HCT116 (cell line): ENCODE results near the gene LRRC47.

Experiments used
- ELF1 ChIP-seq: IDR thresholded peaks from 2 replicates; pipeline ENCODE4 v1.6.1; 2012; ENCODE audit warnings: low read depth, borderline replicate concordance
- EZH2 ChIP-seq: fragments of 200-600 bp; sonication (generic); IDR thresholded peaks from 2 replicates; pipeline ENCODE4 v1.6.1; 2017; ENCODE audit warnings: antibody characterized with exemption, mixed run types
- EZH2phosphoT487 ChIP-seq: fragments of 200-600 bp; IDR thresholded peaks from 2 replicates; pipeline ENCODE4 v1.6.1; 2018; ENCODE audit warnings: antibody characterized with exemption, borderline replicate concordance
- POLR2A ChIP-seq: IDR thresholded peaks from 2 replicates; pipeline ENCODE4 v1.7.0; 2011; ENCODE audit warnings: borderline replicate concordance; ENCODE audit not compliant: insufficient read depth, insufficient read length; ENCODE audit errors: extremely low read depth
- POLR2AphosphoS5 ChIP-seq: IDR thresholded peaks from 2 replicates; pipeline ENCODE4 v1.6.1; 2011; ENCODE audit warnings: mild to moderate bottlenecking, low read depth, low read length, moderate library complexity
- SRF ChIP-seq: IDR thresholded peaks from 2 replicates; pipeline ENCODE4 v1.6.1; 2012; ENCODE audit warnings: low read depth
- TF ChIP-seq, protein P1 (sequence below), 3 experiments: fragments of 200-600 bp in 1 of 3; sonication (generic) in 1 of 3; IDR thresholded peaks in 2 of 3; conservative IDR thresholded peaks in 1 of 3; 2 replicates each; pipeline ENCODE4 v1.5.1; 2012 to 2017; ENCODE audit warnings: low read depth in 2 of 3, low read length in 2 of 3, antibody characterized with exemption in 1 of 3, borderline replicate concordance in 1 of 3, control low read depth in 1 of 3, mild to moderate bottlenecking in 1 of 3, mixed read lengths in 1 of 3, mixed run types in 1 of 3, moderate library complexity in 1 of 3; ENCODE audit not compliant: insufficient read depth in 1 of 3

GRCh38 chr1:3753656-3754454, 42.4 kb downstream of the LRRC47 start:
- TF ChIP-seq, protein P1, sequence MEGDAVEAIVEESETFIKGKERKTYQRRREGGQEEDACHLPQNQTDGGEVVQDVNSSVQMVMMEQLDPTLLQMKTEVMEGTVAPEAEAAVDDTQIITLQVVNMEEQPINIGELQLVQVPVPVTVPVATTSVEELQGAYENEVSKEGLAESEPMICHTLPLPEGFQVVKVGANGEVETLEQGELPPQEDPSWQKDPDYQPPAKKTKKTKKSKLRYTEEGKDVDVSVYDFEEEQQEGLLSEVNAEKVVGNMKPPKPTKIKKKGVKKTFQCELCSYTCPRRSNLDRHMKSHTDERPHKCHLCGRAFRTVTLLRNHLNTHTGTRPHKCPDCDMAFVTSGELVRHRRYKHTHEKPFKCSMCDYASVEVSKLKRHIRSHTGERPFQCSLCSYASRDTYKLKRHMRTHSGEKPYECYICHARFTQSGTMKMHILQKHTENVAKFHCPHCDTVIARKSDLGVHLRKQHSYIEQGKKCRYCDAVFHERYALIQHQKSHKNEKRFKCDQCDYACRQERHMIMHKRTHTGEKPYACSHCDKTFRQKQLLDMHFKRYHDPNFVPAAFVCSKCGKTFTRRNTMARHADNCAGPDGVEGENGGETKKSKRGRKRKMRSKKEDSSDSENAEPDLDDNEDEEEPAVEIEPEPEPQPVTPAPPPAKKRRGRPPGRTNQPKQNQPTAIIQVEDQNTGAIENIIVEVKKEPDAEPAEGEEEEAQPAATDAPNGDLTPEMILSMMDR (IDR thresholded peaks at IDR 0.05 in 2 of 3, conservative IDR thresholded peaks at IDR 0.05 in 1 of 3; ENCODE audit: borderline replicate concordance in 1 of 3, insufficient read depth in 1 of 3, low read depth in 2 of 3, low read length in 2 of 3) = no peak
- TF ChIP-seq POLR2AphosphoS5 = no peak
- no peak for TF ChIP-seq ELF1
- TF ChIP-seq EZH2 = no peak
- no peak for TF ChIP-seq EZH2phosphoT487
- TF ChIP-seq SRF = no peak
- TF ChIP-seq POLR2A = no peak
